Gastrocnemius medialis (tissue), 4 donors: ENCODE measurements around the gene C5orf47. TPM values are rescaled to one million over a fixed set of nuclear protein-coding genes. Genes with fewer than 3 reads are reported as not detected.

Experiments used
- ATAC-seq, 2 donors: fragments of 150-250 bp; one replicate each; pipeline ENCODE4 v1.9.1; 2016
- DNase-seq, 2 donors: peaks; one replicate each; pipeline ENCODE4 v3.0.0-alpha.2; 2019
- H3K27ac ChIP-seq, 4 donors: fragments of 200-600 bp; sonication (generic); 1 replicate in 1 of 4; 2 replicates in 3 of 4; pipeline ENCODE4 v1.5.1; 2016 to 2018; ENCODE audit warnings: mild to moderate bottlenecking in 2 of 4, moderate library complexity in 1 of 4
- H3K27me3 ChIP-seq, 3 donors: fragments of 200-600 bp; sonication (generic) in 2 of 3; 1 replicate in 1 of 3; 2 replicates in 2 of 3; pipeline versions ENCODE4 v1.5.1 to v1.6.0; 2016 to 2019; ENCODE audit warnings: mild to moderate bottlenecking in 1 of 3, moderate library complexity in 1 of 3
- H3K36me3 ChIP-seq, 2 donors: fragments of 200-600 bp; sonication (generic) in 1 of 2; one replicate each; pipeline ENCODE4 v1.5.1; 2017 to 2018
- H3K4me1 ChIP-seq, 2 donors: fragments of 200-600 bp; sonication (generic) in 1 of 2; one replicate each; pipeline ENCODE4 v1.5.1; 2016 to 2017; ENCODE audit warnings: mild to moderate bottlenecking in 2 of 2
- H3K4me3 ChIP-seq, 4 donors: fragments of 200-600 bp; sonication (generic) in 3 of 4; 1 replicate in 1 of 4; 2 replicates in 3 of 4; pipeline ENCODE4 v1.5.1; 2016 to 2019; ENCODE audit warnings: mild to moderate bottlenecking in 2 of 4
- H3K9me3 ChIP-seq, 3 donors: fragments of 200-600 bp; sonication (generic) in 2 of 3; 1 replicate in 1 of 3; 2 replicates in 2 of 3; pipeline ENCODE4 v1.5.1; 2016 to 2019
- POLR2A ChIP-seq, 2 donors: fragments of 450-650 bp; IDR thresholded peaks; one replicate each; pipeline ENCODE4 v1.6.1; 2017; ENCODE audit warnings: antibody characterized with exemption in 2 of 2, mild to moderate bottlenecking in 2 of 2, moderate library complexity in 2 of 2
- in situ Hi-C, 4 donors: fragments of 200-750 bp; cut with MboI; loops; one replicate each; pipeline versions ENCODE4 v1.15.0 to v1.8.0; 2017; ENCODE audit warnings: low sequenced_read_pairs in 4 of 4
- intact Hi-C: fragments of 100-400 bp; cut with DNase I; formaldehyde crosslinking; loops from one replicate; pipeline ENCODE4 v1.15.1; 2023; ENCODE audit warnings: low total_unique reads
- total RNA-seq, 4 donors: library from RNA; depleted of rRNA; stranded (reverse); fragments of >200 nt; gene quantifications; one replicate each; pipeline versions ENCODE4 v1.1.0 to v1.2.3, GENCODE V29; 2016
- TF ChIP-seq, protein P1 (sequence below), 5 experiments: fragments of 450-650 bp in 3 of 5; fragments of 200-600 bp in 2 of 5; sonication (generic) in 2 of 5; IDR thresholded peaks in 4 of 5; conservative IDR thresholded peaks in 1 of 5; 1 replicate in 4 of 5; 2 replicates in 1 of 5; pipeline ENCODE4 v1.5.1; 2016 to 2019; ENCODE audit warnings: antibody characterized with exemption in 5 of 5, mild to moderate bottlenecking in 3 of 5, moderate library complexity in 3 of 5

Gene C5orf47
- total RNA-seq, 4 donors from 2014 or later: 0.61 TPM; not detected in 3

DNA sequence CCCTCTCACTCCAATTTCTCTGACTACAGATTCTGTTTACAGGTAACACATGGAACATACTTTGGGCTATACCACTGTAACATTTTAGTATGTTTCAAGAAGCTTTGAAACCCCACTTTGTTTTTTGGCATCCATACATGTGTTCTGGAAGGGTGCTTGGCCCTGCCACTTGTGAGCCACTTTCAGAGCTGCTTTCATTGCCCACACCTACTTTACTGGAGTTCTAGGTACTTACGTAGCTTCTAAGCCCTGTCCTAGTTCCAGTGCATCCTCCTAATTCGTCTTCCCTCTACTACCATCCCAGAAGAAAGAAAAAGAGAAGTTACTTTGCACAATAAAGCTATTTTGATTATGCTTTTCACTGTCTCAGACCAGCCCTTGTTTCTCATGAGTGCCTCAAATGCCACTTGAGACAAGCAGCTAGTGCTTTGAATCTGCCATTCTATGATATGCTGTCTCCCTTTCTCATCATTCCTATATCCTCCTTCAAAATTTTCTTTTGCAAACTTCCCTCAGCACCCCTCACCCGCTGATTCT, 26.5 kb upstream of the C5orf47 start:
- H3K4me3 ChIP-seq: peak overlapping the region in 2 of 4 donors; percentile 30 to 34
- TF ChIP-seq, protein P1, sequence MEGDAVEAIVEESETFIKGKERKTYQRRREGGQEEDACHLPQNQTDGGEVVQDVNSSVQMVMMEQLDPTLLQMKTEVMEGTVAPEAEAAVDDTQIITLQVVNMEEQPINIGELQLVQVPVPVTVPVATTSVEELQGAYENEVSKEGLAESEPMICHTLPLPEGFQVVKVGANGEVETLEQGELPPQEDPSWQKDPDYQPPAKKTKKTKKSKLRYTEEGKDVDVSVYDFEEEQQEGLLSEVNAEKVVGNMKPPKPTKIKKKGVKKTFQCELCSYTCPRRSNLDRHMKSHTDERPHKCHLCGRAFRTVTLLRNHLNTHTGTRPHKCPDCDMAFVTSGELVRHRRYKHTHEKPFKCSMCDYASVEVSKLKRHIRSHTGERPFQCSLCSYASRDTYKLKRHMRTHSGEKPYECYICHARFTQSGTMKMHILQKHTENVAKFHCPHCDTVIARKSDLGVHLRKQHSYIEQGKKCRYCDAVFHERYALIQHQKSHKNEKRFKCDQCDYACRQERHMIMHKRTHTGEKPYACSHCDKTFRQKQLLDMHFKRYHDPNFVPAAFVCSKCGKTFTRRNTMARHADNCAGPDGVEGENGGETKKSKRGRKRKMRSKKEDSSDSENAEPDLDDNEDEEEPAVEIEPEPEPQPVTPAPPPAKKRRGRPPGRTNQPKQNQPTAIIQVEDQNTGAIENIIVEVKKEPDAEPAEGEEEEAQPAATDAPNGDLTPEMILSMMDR (IDR thresholded peaks at IDR 0.05 in 4 of 5, conservative IDR thresholded peaks at IDR 0.05 in 1 of 5): no peak
- TF ChIP-seq POLR2A (IDR thresholded peaks at IDR 0.05): no peak
- DNase-seq: no peak
- H3K27ac ChIP-seq: peak overlapping the region; percentile 76 to 88 (median 84)
- intact Hi-C loops: loop anchor here (2.0 kb wide), 1 partner anchor 196 kb away; no protein-coding TSS in a partner anchor
- ATAC-seq: peak; percentile 17 to 43
- in situ Hi-C loops: loop anchor here (10.0 to 25.0 kb wide), 4 partner anchors 68 to 208 kb away; no protein-coding TSS in a partner anchor
- H3K9me3 ChIP-seq: no peaks in the 10 kb centered on the region
- H3K4me1 ChIP-seq: peaks cover 16 to 26% of the 10 kb centered on the region in 2 donors
- H3K36me3 ChIP-seq: peaks cover 0 to 5% of the 10 kb centered on the region in 2 donors
- no peaks in the 10 kb centered on the region for H3K27me3 ChIP-seq

DNA sequence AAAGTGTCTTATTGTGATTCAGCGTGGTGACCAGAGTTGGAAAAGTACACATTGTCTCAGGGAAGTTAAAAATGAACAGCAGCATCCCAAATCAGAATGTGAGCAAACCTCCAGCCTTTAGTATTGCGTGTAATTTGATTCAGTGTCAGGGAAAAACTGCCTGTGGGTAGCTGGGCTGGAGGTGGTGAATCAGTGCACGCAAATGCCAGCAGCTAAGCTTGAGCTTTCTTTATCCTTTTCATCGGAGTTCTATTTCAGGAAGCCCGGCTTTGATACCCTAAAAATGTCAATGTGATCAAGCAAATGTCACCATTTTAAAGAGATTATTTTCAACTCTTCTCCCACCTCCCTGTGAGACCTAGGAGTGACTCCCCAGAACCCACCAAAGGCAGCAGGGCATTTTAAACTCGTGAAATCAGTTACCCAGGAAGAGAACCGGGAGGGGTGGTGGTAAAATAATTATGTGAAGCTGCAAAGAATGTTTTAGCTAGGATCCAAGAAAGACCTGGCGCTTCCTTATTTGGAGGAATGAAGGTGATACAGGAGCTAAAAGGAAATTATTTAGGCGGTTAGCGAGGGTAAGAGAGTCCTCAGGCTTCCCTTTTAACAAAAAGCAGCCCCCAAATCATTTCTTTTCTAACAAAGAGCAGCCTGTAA, 25.7 kb upstream of the C5orf47 start:
- Histone ChIP-seq H3K27me3 (no peaks in the 10 kb centered on the region), H3K36me3 (no peaks in the 10 kb centered on the region), H3K27ac (peak overlapping the region; percentile 76 to 88 (median 84)), H3K4me3 (peak overlapping the region; percentile 2 to 34 (median 17)), H3K9me3 (no peaks in the 10 kb centered on the region), H3K4me1 (peaks cover 16 to 26% of the 10 kb centered on the region in 2 donors)
- peak; percentile 46 to 47 for DNase-seq
- intact Hi-C loops (loop anchor here (2.0 kb wide), 1 partner anchor 197 kb away; no protein-coding TSS in a partner anchor), in situ Hi-C loops (loop anchor here (10.0 to 25.0 kb wide), 4 partner anchors 69 to 209 kb away; no protein-coding TSS in a partner anchor)
- peak; percentile 89 to 95 for ATAC-seq
- TF ChIP-seq, protein P1 (IDR thresholded peaks at IDR 0.05 in 4 of 5, conservative IDR thresholded peaks at IDR 0.05 in 1 of 5): no peak
- peak in 1 of 2 donors; percentile 29 for TF ChIP-seq POLR2A (IDR thresholded peaks at IDR 0.05)

DNA sequence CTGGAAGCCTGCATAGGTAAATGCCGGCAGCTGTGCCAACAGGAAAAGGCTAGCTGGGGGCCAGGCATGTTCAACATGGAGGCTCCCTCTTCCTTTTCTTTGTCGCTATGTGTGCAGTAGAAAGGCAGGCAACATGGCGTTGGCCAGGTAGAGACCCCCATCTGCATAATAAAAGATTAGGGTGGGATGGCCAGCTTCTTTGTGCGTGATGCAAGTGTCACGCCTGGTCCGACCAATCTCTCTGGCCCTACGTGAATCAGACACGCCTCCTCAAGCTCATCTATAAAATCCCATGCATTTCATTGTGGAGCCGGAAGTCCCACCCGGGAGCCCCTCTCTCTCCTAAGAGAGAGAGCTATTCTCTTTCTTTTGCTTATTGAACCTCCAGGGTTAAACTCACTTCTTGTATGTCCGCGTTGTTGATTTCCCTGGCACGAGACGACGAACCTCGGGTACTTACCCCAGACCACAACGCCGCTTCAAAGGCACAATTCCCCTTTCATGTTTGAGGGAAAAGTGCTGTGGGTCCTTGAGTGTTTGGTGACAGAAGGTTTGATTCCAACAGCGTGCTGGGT, 25.0 kb upstream of the C5orf47 start:
- no peaks in the 10 kb centered on the region for H3K27me3 ChIP-seq
- intact Hi-C loops: loop anchor here (2.0 kb wide), 1 partner anchor 197 kb away; no protein-coding TSS in a partner anchor
- ATAC-seq: peak in 1 of 2 donors; percentile 13

DNA sequence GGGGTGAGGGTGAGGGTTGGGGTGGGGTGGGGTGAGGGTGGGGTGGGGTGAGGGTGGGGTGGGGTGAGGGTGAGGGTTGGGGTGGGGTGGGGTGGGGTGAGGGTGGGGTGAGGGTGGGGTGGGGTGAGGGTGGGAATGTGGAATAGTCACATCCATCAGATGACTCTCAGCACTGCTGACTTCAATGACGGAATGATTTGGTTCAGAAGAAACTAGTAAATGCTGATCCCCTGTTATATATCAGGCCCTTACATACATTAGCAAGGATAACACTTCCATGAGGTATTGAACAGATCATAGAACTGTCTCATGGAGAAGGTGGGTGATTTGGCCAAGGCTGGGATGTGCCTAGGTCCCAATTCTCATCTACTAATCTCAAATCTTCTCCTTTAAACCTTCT, 24.5 kb upstream of the C5orf47 start:
- Histone ChIP-seq H3K4me1 (peaks cover 21 to 26% of the 10 kb centered on the region in 2 donors), H3K27ac (peak overlapping the region in 2 of 4 donors; percentile 37 to 84), H3K36me3 (no peaks in the 10 kb centered on the region), H3K27me3 (no peaks in the 10 kb centered on the region), H3K4me3 (no peak overlapping the region), H3K9me3 (no peaks in the 10 kb centered on the region)
- ATAC-seq: no peak
- intact Hi-C loops (no loop called here), in situ Hi-C loops (loop anchor here (10.0 to 25.0 kb wide), 4 partner anchors 70 to 210 kb away; no protein-coding TSS in a partner anchor)
- no peak for DNase-seq
- TF ChIP-seq, protein P1 (IDR thresholded peaks at IDR 0.05 in 4 of 5, conservative IDR thresholded peaks at IDR 0.05 in 1 of 5): no peak
- no peak for TF ChIP-seq POLR2A (IDR thresholded peaks at IDR 0.05)

More for the DNA sequence above, 25.0 kb upstream of the C5orf47 start:
- in situ Hi-C loops: loop anchor here (10.0 to 25.0 kb wide), 4 partner anchors 69 to 209 kb away; no protein-coding TSS in a partner anchor
- DNase-seq: no peak
- H3K27ac ChIP-seq: peak overlapping the region; percentile 76 to 88 (median 84)
- peaks cover 16 to 25% of the 10 kb centered on the region in 2 donors for H3K4me1 ChIP-seq
- H3K36me3 ChIP-seq: no peaks in the 10 kb centered on the region
- no peaks in the 10 kb centered on the region for H3K9me3 ChIP-seq
- TF ChIP-seq POLR2A (IDR thresholded peaks at IDR 0.05): peak in 1 of 2 donors; percentile 46
- TF ChIP-seq, protein P1 (IDR thresholded peaks at IDR 0.05 in 4 of 5, conservative IDR thresholded peaks at IDR 0.05 in 1 of 5): no peak
- peak overlapping the region in 3 of 4 donors; percentile 2 to 30 (median 4) for H3K4me3 ChIP-seq
